SK-N-SH (cell line): Measurements from ENCODE around the gene PTPN23. TPM values are rescaled to one million over a fixed set of nuclear protein-coding genes. Genes with fewer than 3 reads are reported as not detected.

Experiments
- CTCF ChIA-PET: fragments of 300-600, 350-600 bp; formaldehyde crosslinking; extraction: SDS; loops from one replicate; lab custom pipeline; 2021; lab: Yijun Ruan, JAX
- POLR2A ChIA-PET: fragments of 350-600 bp; sonication (Branson Sonifier 250); formaldehyde crosslinking; extraction: SDS; loops from one replicate; lab custom pipeline; 2020; ENCODE audit warnings: antibody characterized with exemption, inconsistent platforms; lab: Yijun Ruan, JAX
- DNase-seq: peaks from one replicate; pipeline ENCODE4 v3.0.0; 2012
- H2AFZ ChIP-seq: fragments of 200-600 bp; sonication (generic); 2 replicates; pipeline ENCODE4 v1.8.1; 2016; ENCODE audit warnings: antibody characterized with exemption, mild to moderate bottlenecking, low read depth
- H3F3A ChIP-seq: fragments of 200-600 bp; sonication (generic); replicated peaks from 2 replicates; pipeline ENCODE3; 2016; ENCODE audit warnings: antibody characterized with exemption, mild to moderate bottlenecking; ENCODE audit not compliant: insufficient read depth
- H3K27ac ChIP-seq, 2 experiments: fragments of 200-500 bp in 1 of 2; fragments of 200-600 bp in 1 of 2; sonication (Bioruptor generic) in 1 of 2; sonication (generic), shearing (Covaris generic) in 1 of 2; 2 replicates each; pipeline versions ENCODE4 v1.5.1 to v1.6.1; 2014 to 2016; ENCODE audit warnings: low read depth in 2 of 2, inconsistent platforms in 1 of 2, low read length in 1 of 2, mild to moderate bottlenecking in 1 of 2, mixed read lengths in 1 of 2
- H3K27me3 ChIP-seq: fragments of 200-600 bp; sonication (generic), shearing (Covaris generic); 2 replicates; pipeline ENCODE4 v1.6.1; 2016; ENCODE audit warnings: mixed run types; ENCODE audit not compliant: insufficient read depth
- H3K36me3 ChIP-seq, 2 experiments: fragments of 200-500 bp in 1 of 2; fragments of 200-600 bp in 1 of 2; sonication (Bioruptor generic) in 1 of 2; sonication (generic) in 1 of 2; replicated peaks in 1 of 2; 2 replicates each; pipeline versions ENCODE3 to v1.5.1; 2014 to 2016; ENCODE audit warnings: low read length in 1 of 2, mild to moderate bottlenecking in 1 of 2; ENCODE audit not compliant: insufficient read depth in 2 of 2, control insufficient read depth in 1 of 2
- H3K4me1 ChIP-seq, 2 experiments: fragments of 200-500 bp in 1 of 2; fragments of 200-600 bp in 1 of 2; sonication (Bioruptor generic) in 1 of 2; sonication (generic), shearing (Covaris generic) in 1 of 2; 2 replicates each; pipeline versions ENCODE4 v1.5.1 to v1.6.1; 2014 to 2016; ENCODE audit warnings: low read depth in 1 of 2, low read length in 1 of 2, mixed run types in 1 of 2; ENCODE audit not compliant: insufficient read depth in 2 of 2, control insufficient read depth in 1 of 2
- H3K4me2 ChIP-seq: fragments of 200-600 bp; sonication (generic), shearing (Covaris generic); 2 replicates; pipeline ENCODE4 v1.6.1; 2017; ENCODE audit warnings: mixed run types
- H3K4me3 ChIP-seq, 2 experiments: fragments of 200-500 bp in 1 of 2; fragments of 200-600 bp in 1 of 2; sonication (Bioruptor generic) in 1 of 2; sonication (generic), shearing (Covaris generic) in 1 of 2; 2 replicates each; pipeline versions ENCODE4 v1.5.1 to v1.8.1; 2014 to 2016; ENCODE audit warnings: low read depth in 2 of 2, inconsistent platforms in 1 of 2, low read length in 1 of 2, mild to moderate bottlenecking in 1 of 2, mixed read lengths in 1 of 2, moderate library complexity in 1 of 2
- H3K79me2 ChIP-seq: fragments of 200-600 bp; sonication (generic); 2 replicates; pipeline ENCODE4 v1.8.1; 2017; ENCODE audit warnings: mild to moderate bottlenecking; ENCODE audit not compliant: insufficient read depth
- H3K9ac ChIP-seq: fragments of 200-600 bp; sonication (generic); 2 replicates; pipeline ENCODE4 v1.6.1; 2017; ENCODE audit warnings: mixed run types
- H3K9me2 ChIP-seq: fragments of 200-600 bp; sonication (generic); 2 replicates; pipeline ENCODE4 v1.6.1; 2017; ENCODE audit warnings: mixed run types
- H3K9me3 ChIP-seq: fragments of 200-600 bp; sonication (generic); 2 replicates; pipeline ENCODE4 v1.6.1; 2017; ENCODE audit warnings: mixed run types, mild to moderate bottlenecking, moderate library complexity
- H4K20me1 ChIP-seq: fragments of 200-600 bp; sonication (generic); 2 replicates; pipeline ENCODE4 v1.6.1; 2017; ENCODE audit warnings: mild to moderate bottlenecking, mixed run types; ENCODE audit not compliant: insufficient read depth
- CHD2 ChIP-seq: fragments of 150-350 bp; IDR thresholded peaks from 2 replicates; pipeline ENCODE4 v1.6.1; 2018; ENCODE audit warnings: low read length; ENCODE audit not compliant: partially characterized antibody
- CTCF ChIP-seq: fragments of 200-600 bp; sonication (generic); IDR thresholded peaks from 2 replicates; pipeline ENCODE4 v1.6.1; 2017; ENCODE audit warnings: antibody characterized with exemption, mild to moderate bottlenecking, moderate library complexity
- ELF1 ChIP-seq: IDR thresholded peaks from 2 replicates; pipeline ENCODE4 v1.4.0; 2012
- EP300 ChIP-seq, 2 experiments: IDR thresholded peaks; 2 replicates each; pipeline versions ENCODE4 v1.4.0 to v1.6.1; 2012; ENCODE audit warnings: borderline replicate concordance in 1 of 2, low read depth in 1 of 2, low read length in 1 of 2
- FOSL2 ChIP-seq: IDR thresholded peaks from 2 replicates; pipeline ENCODE4 v1.4.0; 2012; ENCODE audit warnings: low read depth, mild to moderate bottlenecking, moderate library complexity, borderline replicate concordance
- FOXJ3 ChIP-seq: sonication (generic); formaldehyde crosslinking; IDR thresholded peaks from 2 replicates; pipeline ENCODE4 v1.5.1; 2020; ENCODE audit warnings: mild to moderate bottlenecking, missing genetic modification reagents
- FOXM1 ChIP-seq: IDR thresholded peaks from 2 replicates; pipeline ENCODE4 v1.4.0; 2012; ENCODE audit warnings: low read depth, mild to moderate bottlenecking
- GATA2 ChIP-seq: sonication (generic); formaldehyde crosslinking; IDR thresholded peaks from 2 replicates; pipeline ENCODE4 v1.5.0; 2020; ENCODE audit warnings: mild to moderate bottlenecking, missing genetic modification reagents
- JUND ChIP-seq: IDR thresholded peaks from 2 replicates; pipeline ENCODE4 v1.4.0; 2012
- MAX ChIP-seq: IDR thresholded peaks from 2 replicates; pipeline ENCODE4 v1.4.0; 2012; ENCODE audit warnings: low read depth
- MXI1 ChIP-seq: IDR thresholded peaks from 2 replicates; pipeline ENCODE4 v1.6.1; 2012; ENCODE audit warnings: mild to moderate bottlenecking, low read depth, low read length, improper control_type of control experiment
- NRF1 ChIP-seq: IDR thresholded peaks from 2 replicates; pipeline ENCODE4 v1.6.1; 2012; ENCODE audit warnings: low read depth, mild to moderate bottlenecking, low read length
- POLR2AphosphoS5 ChIP-seq: IDR thresholded peaks from 2 replicates; pipeline ENCODE4 v1.6.1; 2012; ENCODE audit warnings: low read depth, low read length
- RAD21 ChIP-seq: IDR thresholded peaks from 2 replicates; pipeline ENCODE4 v1.6.1; 2012; ENCODE audit warnings: mild to moderate bottlenecking, low read length
- SIN3A ChIP-seq: IDR thresholded peaks from 2 replicates; pipeline ENCODE4 v1.6.1; 2012; ENCODE audit warnings: low read depth, mild to moderate bottlenecking, low read length, moderate library complexity, borderline replicate concordance
- SMC3 ChIP-seq: IDR thresholded peaks from 2 replicates; pipeline ENCODE4 v1.6.1; 2012; ENCODE audit warnings: low read depth, low read length, improper control_type of control experiment
- TAF1 ChIP-seq: IDR thresholded peaks from 2 replicates; pipeline ENCODE4 v1.6.1; 2012; ENCODE audit warnings: low read depth, mild to moderate bottlenecking, low read length, moderate library complexity, borderline replicate concordance
- TCF12 ChIP-seq: IDR thresholded peaks from 2 replicates; pipeline ENCODE4 v1.4.0; 2012
- WGBS: methylation state at CpG from one replicate; pipeline ENCODE4 v1.1.6; 2017; ENCODE audit warnings: low lambda C conversion rate; 5-methylcytosine and 5-hydroxymethylcytosine counted together
- polyA plus RNA-seq, 3 experiments: library from polyadenylated mRNA; depleted of rRNA; stranded (reverse); fragments of >200 nt; gene quantifications; 2 replicates each; pipeline ENCODE4 v1.2.3, GENCODE V29; 2012
- TF ChIP-seq, protein P1 (sequence below): fragments of 150-350 bp; IDR thresholded peaks from 2 replicates; pipeline ENCODE4 v1.6.1; 2016; ENCODE audit warnings: mild to moderate bottlenecking, low read depth, low read length
- TF ChIP-seq, protein P2 (sequence below): fragments of 150-350 bp; IDR thresholded peaks from 2 replicates; pipeline ENCODE4 v1.6.1; 2017; ENCODE audit warnings: antibody characterized with exemption, low read length, low read depth, borderline replicate concordance

Gene PTPN23
- polyA plus RNA-seq, 1 of the 3 experiments (the other 2 are of a cell fraction), result 10.9 TPM

- peaks cover 0 to 13% of the 10 kb centered on the region in 2 experiments for H3K36me3 ChIP-seq
- peaks cover 75% of the 10 kb centered on the region for H3K79me2 ChIP-seq
- H3K4me2 ChIP-seq, result peak overlapping the region; percentile 98
- no peaks in the 10 kb centered on the region for H3K9me2 ChIP-seq
- H3K9ac ChIP-seq, result peak overlapping the region; percentile 97
- H4K20me1 ChIP-seq, result peaks cover 48% of the 10 kb centered on the region
- peaks cover 3% of the 10 kb centered on the region for H3F3A ChIP-seq
- no peaks in the 10 kb centered on the region for H3K9me3 ChIP-seq
- POLR2A ChIA-PET, result interaction anchor here (0.8 to 1.2 kb wide), 4 partner anchors 12 to 41 kb away, joined by 3 to 4 read pairs (median 4); no protein-coding TSS in a partner anchor
- TF ChIP-seq MAX (0 out of 2 replicates have a peak, but pooled peaks have one; percentile 40), TCF12 (no peak), EP300 (IDR thresholded peaks at IDR 0.05; ENCODE audit: borderline replicate concordance in 1 of 2, low read depth in 1 of 2, low read length in 1 of 2) (no peak), SIN3A (peak; percentile 91), POLR2AphosphoS5 (peak; percentile 80), SMC3 (no peak), FOXJ3 (CRISPR knock-in tag) (0 out of 2 replicates have a peak, but pooled peaks have one; percentile 26), ELF1 (peak; percentile 65), RAD21 (no peak), NRF1 (0 out of 2 replicates have a peak, but pooled peaks have one; percentile 18), MXI1 (peak; percentile 99), TAF1 (peak; percentile 73; the same call in 1 of the 2 replicates)
- H3K27me3 ChIP-seq, result no peaks in the 10 kb centered on the region
- peaks cover 0 to 15% of the 10 kb centered on the region in 2 experiments; a peak in 1 of 4 replicates for H3K4me1 ChIP-seq
- CTCF ChIA-PET, result interaction anchor here (0.6 to 2.0 kb wide), 3 partner anchors 40 to 361 kb away, joined by 3 to 12 read pairs (median 4); no protein-coding TSS in a partner anchor
- DNase-seq, result peak; percentile 93
- H2AFZ ChIP-seq, result peak overlapping the region; percentile 64; the same call in 1 of the 2 replicates
- H3K4me3 ChIP-seq, result peak overlapping the region; percentile 77 to 96
- peak overlapping the region; percentile 87 to 98 for H3K27ac ChIP-seq
- 7% methylated on average over 35 of the region's 44 CpGs for WGBS
Observed at GRCh38 chr3:47381317-47382157, 716 bp downstream of the PTPN23 start.

DNA sequence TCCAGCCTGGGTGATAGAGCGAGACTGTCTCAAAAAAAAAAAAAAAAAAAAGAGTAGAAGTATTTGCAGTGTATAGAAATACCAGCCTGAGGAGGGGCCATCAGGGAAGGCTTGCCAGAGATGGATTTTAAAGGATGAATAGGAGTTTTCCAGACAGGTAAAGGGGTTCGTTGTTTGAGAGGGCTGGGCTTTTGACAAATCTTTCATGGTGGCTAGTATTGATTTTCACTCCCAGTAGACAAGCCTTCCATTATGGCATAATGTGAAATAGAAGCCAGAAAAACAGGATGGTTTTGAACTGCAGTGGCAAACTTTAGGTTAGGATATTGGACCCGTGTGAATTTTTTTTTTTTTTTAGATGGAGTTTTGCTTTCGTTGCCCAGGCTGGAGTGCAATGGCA is 3.6 kb downstream of the PTPN23 start:
- Histone ChIP-seq H3K4me3 (no peak overlapping the region), H3K4me2 (no peak overlapping the region), H3K9me2 (no peaks in the 10 kb centered on the region), H3F3A (peaks cover 3% of the 10 kb centered on the region), H3K9ac (no peak overlapping the region), H3K9me3 (no peaks in the 10 kb centered on the region), H3K27me3 (no peaks in the 10 kb centered on the region), H2AFZ (no peak overlapping the region), H3K36me3 (peaks cover 0 to 13% of the 10 kb centered on the region in 2 experiments), H3K27ac (no peak overlapping the region), H3K79me2 (peaks cover 93% of the 10 kb centered on the region), H4K20me1 (peaks cover 72% of the 10 kb centered on the region), H3K4me1 (peaks cover 0 to 13% of the 10 kb centered on the region in 2 experiments; a peak in 1 of 4 replicates)
- 96% methylated on average over 4 of the region's 4 CpGs for WGBS
- ChIA-PET CTCF (no interaction called here), POLR2A (no interaction called here)
- TF ChIP-seq CHD2 (no peak), TAF1 (no peak), TCF12 (no peak), ELF1 (no peak), FOXM1 (no peak), MXI1 (no peak), CTCF (no peak), POLR2AphosphoS5 (no peak), JUND (no peak), GATA2 (CRISPR knock-in tag) (no peak), FOSL2 (no peak)
- TF ChIP-seq, protein P1, sequence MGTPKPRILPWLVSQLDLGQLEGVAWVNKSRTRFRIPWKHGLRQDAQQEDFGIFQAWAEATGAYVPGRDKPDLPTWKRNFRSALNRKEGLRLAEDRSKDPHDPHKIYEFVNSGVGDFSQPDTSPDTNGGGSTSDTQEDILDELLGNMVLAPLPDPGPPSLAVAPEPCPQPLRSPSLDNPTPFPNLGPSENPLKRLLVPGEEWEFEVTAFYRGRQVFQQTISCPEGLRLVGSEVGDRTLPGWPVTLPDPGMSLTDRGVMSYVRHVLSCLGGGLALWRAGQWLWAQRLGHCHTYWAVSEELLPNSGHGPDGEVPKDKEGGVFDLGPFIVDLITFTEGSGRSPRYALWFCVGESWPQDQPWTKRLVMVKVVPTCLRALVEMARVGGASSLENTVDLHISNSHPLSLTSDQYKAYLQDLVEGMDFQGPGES, result no peak
- TF ChIP-seq, protein P2, sequence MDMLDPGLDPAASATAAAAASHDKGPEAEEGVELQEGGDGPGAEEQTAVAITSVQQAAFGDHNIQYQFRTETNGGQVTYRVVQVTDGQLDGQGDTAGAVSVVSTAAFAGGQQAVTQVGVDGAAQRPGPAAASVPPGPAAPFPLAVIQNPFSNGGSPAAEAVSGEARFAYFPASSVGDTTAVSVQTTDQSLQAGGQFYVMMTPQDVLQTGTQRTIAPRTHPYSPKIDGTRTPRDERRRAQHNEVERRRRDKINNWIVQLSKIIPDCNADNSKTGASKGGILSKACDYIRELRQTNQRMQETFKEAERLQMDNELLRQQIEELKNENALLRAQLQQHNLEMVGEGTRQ, result no peak
- DNase-seq, result no peak
